ENCODE data around the gene CILP.
"Not testable (repeated sequence)": the region's sequence is repeated elsewhere in the genome, so short reads cannot be mapped to it uniquely, and the experiment has no call there.

CILP gene

GRCh38 chr15:65196637-65197336 is 14.5 kb downstream of the CILP start:
- no peak for DNase-seq (ENCODE audit: low read depth)

GRCh38 chr15:65195548-65195923 is 15.7 kb downstream of the CILP start:
- no peak for DNase-seq (ENCODE audit: low read depth)

- DNase-seq (ENCODE audit: low read depth) = no peak
These were observed 16.3 kb downstream of the CILP start for GRCh38 chr15:65194826-65195547.

- DNase-seq (ENCODE audit: low read depth) = no peak
These were observed 19.3 kb downstream of the CILP start for GRCh38 chr15:65192016-65192415.

- no peak for DNase-seq (ENCODE audit: low read depth)
These were observed 22.1 kb downstream of the CILP start for GRCh38 chr15:65189102-65189740.

GRCh38 chr15:65188472-65188871 is 22.8 kb downstream of the CILP start:
- DNase-seq (ENCODE audit: low read depth) = not testable (repeated sequence)

- DNase-seq (ENCODE audit: low read depth) = peak; percentile 69
These were observed 26.2 kb downstream of the CILP start, which contains the start of gene CLPX for GRCh38 chr15:65184868-65185717. Gene CLPX, minus strand, starts transcription at chr15:65185342. Its CDS starts 189 bp downstream, at chr15:65185153.

- DNase-seq (ENCODE audit: low read depth) = no peak
These were observed 26.9 kb downstream of the CILP start for GRCh38 chr15:65184305-65184867.

GRCh38 chr15:65183865-65184159 is 27.5 kb downstream of the CILP start:
- DNase-seq (ENCODE audit: low read depth) = no peak

GRCh38 chr15:65182538-65182937 is 28.7 kb downstream of the CILP start:
- no peak for DNase-seq (ENCODE audit: low read depth)

GRCh38 chr15:65181582-65182353 is 29.5 kb downstream of the CILP start:
- not testable (repeated sequence) for DNase-seq (ENCODE audit: low read depth)

- no peak for DNase-seq (ENCODE audit: low read depth)
These were observed 31.1 kb downstream of the CILP start for GRCh38 chr15:65180167-65180566.

GRCh38 chr15:65177901-65178300 is 33.4 kb downstream of the CILP start:
- DNase-seq (ENCODE audit: low read depth) = no peak

- DNase-seq (ENCODE audit: low read depth) = no peak
These were observed 35.2 kb downstream of the CILP start for GRCh38 chr15:65176056-65176455.

GRCh38 chr15:65175511-65175910 is 35.8 kb downstream of the CILP start:
- no peak for DNase-seq (ENCODE audit: low read depth)

GRCh38 chr15:65174509-65174908 is 36.8 kb downstream of the CILP start:
- no peak for DNase-seq (ENCODE audit: low read depth)

GRCh38 chr15:65172531-65172930 is 38.7 kb downstream of the CILP start:
- no peak for DNase-seq (ENCODE audit: low read depth)

GRCh38 chr15:65171428-65171827 is 39.8 kb downstream of the CILP start:
- no peak for DNase-seq (ENCODE audit: low read depth)

- no peak for DNase-seq (ENCODE audit: low read depth)
These were observed 45.4 kb downstream of the CILP start for GRCh38 chr15:65165875-65166274.

- no peak for DNase-seq (ENCODE audit: low read depth)
These were observed 47.1 kb downstream of the CILP start for GRCh38 chr15:65164139-65164538.

GRCh38 chr15:65163041-65163440 is 48.2 kb downstream of the CILP start:
- no peak for DNase-seq (ENCODE audit: low read depth)

Data from stimulated activated CD8-positive, alpha-beta memory T cell treated with anti-CD3 and anti-CD28 coated beads, Interleukin-15, amount 100 ng/mL, for 24 hours (primary cell).